K562 (cell line): ENCODE results near the gene GAB2. TPM values are rescaled to one million over a fixed set of nuclear protein-coding genes. Genes with fewer than 3 reads are reported as not detected.

Experiments
- EP300 ChIP-seq: IDR thresholded peaks from 2 replicates; pipeline ENCODE4 v1.6.1; 2012; ENCODE audit warnings: low read length, improper control_type of control experiment
- ESRRA ChIP-seq: fragments of 450-650 bp; IDR thresholded peaks from 2 replicates; pipeline ENCODE4 v1.6.1; 2014; ENCODE audit warnings: low read depth, mild to moderate bottlenecking, moderate library complexity, borderline replicate concordance
- HOMEZ ChIP-seq: fragments of 250-450 bp; sonication (Bioruptor Pico); IDR thresholded peaks from 2 replicates; pipeline ENCODE4 v1.4.0; 2020; ENCODE audit warnings: mild to moderate bottlenecking, moderate library complexity
- JUN ChIP-seq, 2 experiments: sonication (generic) in 1 of 2; formaldehyde crosslinking in 1 of 2; IDR thresholded peaks; 2 replicates each; pipeline versions ENCODE4 v1.6.1 to v1.8.0; 2012 to 2022; ENCODE audit warnings: borderline replicate concordance in 2 of 2, mild to moderate bottlenecking in 2 of 2, improper control_type of control experiment in 1 of 2, low read depth in 1 of 2, low read length in 1 of 2, missing genetic modification reagents in 1 of 2
- L3MBTL2 ChIP-seq: fragments of 450-650 bp; IDR thresholded peaks from 2 replicates; pipeline ENCODE4 v1.6.1; 2016; ENCODE audit warnings: mild to moderate bottlenecking, moderate library complexity
- MAZ ChIP-seq, 2 experiments: fragments of 450-650 bp in 1 of 2; sonication (generic) in 1 of 2; formaldehyde crosslinking; IDR thresholded peaks in 1 of 2; conservative IDR thresholded peaks in 1 of 2; 2 replicates each; pipeline versions ENCODE4 v1.4.0 to v1.5.0; 2020; ENCODE audit warnings: mild to moderate bottlenecking in 1 of 2, missing genetic modification reagents in 1 of 2
- NR4A1 ChIP-seq, 2 experiments: fragments of 250-450 bp in 1 of 2; fragments of 450-650 bp in 1 of 2; sonication (Bioruptor Pico) in 1 of 2; IDR thresholded peaks; 2 replicates each; pipeline versions ENCODE4 v1.4.0 to v1.6.1; 2016 to 2020; ENCODE audit warnings: mild to moderate bottlenecking in 2 of 2, missing compliant biosample characterization in 1 of 2, missing genetic modification characterization in 1 of 2, moderate library complexity in 1 of 2
- RBFOX2 ChIP-seq: fragments of 200-400 bp; formaldehyde crosslinking; IDR thresholded peaks from 2 replicates; pipeline ENCODE4 v1.6.1; 2017; ENCODE audit warnings: low read depth, mild to moderate bottlenecking, low read length, moderate library complexity
- SMARCA4 ChIP-seq: fragments of 450-650 bp; IDR thresholded peaks from 2 replicates; pipeline ENCODE4 v1.6.1; 2016
- SMARCE1 ChIP-seq: fragments of 450-650 bp; IDR thresholded peaks from 2 replicates; pipeline ENCODE4 v1.7.1; 2016; ENCODE audit warnings: mild to moderate bottlenecking
- SNRNP70 ChIP-seq: fragments of 200-400 bp; formaldehyde crosslinking; optimal IDR thresholded peaks from 2 replicates; pipeline ENCODE3; 2017; ENCODE audit warnings: low read depth, low read length
- TFAM ChIP-seq: fragments of 250-450 bp; sonication (Bioruptor Pico); conservative IDR thresholded peaks from 2 replicates; pipeline ENCODE4 v1.5.0; 2021; ENCODE audit warnings: mild to moderate bottlenecking, moderate library complexity
- U2AF1 ChIP-seq: fragments of 200-400 bp; formaldehyde crosslinking; optimal IDR thresholded peaks from 2 replicates; pipeline ENCODE3; 2017; ENCODE audit warnings: mild to moderate bottlenecking, low read depth, low read length, moderate library complexity
- ZFPM2 ChIP-seq: fragments of 250-450 bp; sonication (Bioruptor Pico); IDR thresholded peaks from 2 replicates; pipeline ENCODE4 v1.5.1; 2022; ENCODE audit warnings: mild to moderate bottlenecking
- ZNF175 ChIP-seq: fragments of 200-800 bp; sonication (Bioruptor generic); IDR thresholded peaks from 2 replicates; pipeline ENCODE4 v1.6.1; 2016; ENCODE audit warnings: low read depth, mild to moderate bottlenecking, missing genetic modification characterization, missing compliant biosample characterization
- ZNF318 ChIP-seq, 2 experiments: fragments of 450-650 bp; IDR thresholded peaks; 2 replicates each; pipeline ENCODE4 v1.6.1; 2016; ENCODE audit warnings: mild to moderate bottlenecking in 2 of 2, borderline replicate concordance in 1 of 2, low read depth in 1 of 2, moderate library complexity in 1 of 2
- polyA plus RNA-seq, 8 experiments: library from polyadenylated mRNA; depleted of rRNA in 4 of 8; stranded (reverse) in 5 of 8; unstranded in 3 of 8; fragments of >200 nt; fragmentation: Nextera tagmentation in 2 of 8; fragmentation: Illumina TruSeq in 1 of 8; extraction: Ambion mirVana in 2 of 8; extraction: Trizol in 1 of 8; gene quantifications; 2 replicates each; pipeline versions ENCODE4 v1.2.1 to v1.2.3, GENCODE V29; 2011 to 2014; ENCODE audit warnings: inconsistent platforms in 1 of 8, missing spikeins in 1 of 8
- total RNA-seq, 7 experiments: library from RNA; depleted of rRNA in 6 of 7; stranded (reverse); fragments of >200 nt in 6 of 7; fragmentation: Illumina TruSeq in 2 of 7; extraction: Trizol in 2 of 7; gene quantifications; 2 replicates each; pipeline versions ENCODE4 v1.2.1 to v1.2.3, GENCODE V29; 2011 to 2021; ENCODE audit warnings: low replicate concordance in 1 of 7

GAB2 gene
- total and polyA plus RNA-seq, 9 of the 15 experiments (the other 6 are each of a cell fraction or from before 2014, with no cell fraction given) = 2.3 to 35.2 (median 16.1) TPM

- no peak for TF ChIP-seq ZNF318 (IDR thresholded peaks at IDR 0.05; ENCODE audit: borderline replicate concordance in 1 of 2, low read depth in 1 of 2)
- TF ChIP-seq ZFPM2 (CRISPR knock-in tag) = no peak
- peak in 1 of 2 experiments; percentile 53; a peak in 1 of 4 replicates for TF ChIP-seq MAZ (CRISPR knock-in tag; conservative IDR thresholded peaks at IDR 0.05 in 1 of 2, IDR thresholded peaks at IDR 0.05 in 1 of 2)
- TF ChIP-seq JUN (IDR thresholded peaks at IDR 0.05; ENCODE audit: borderline replicate concordance, low read depth, low read length) = peak; percentile 51; the same call in 1 of the 2 replicates
- TF ChIP-seq JUN (CRISPR knock-in tag; IDR thresholded peaks at IDR 0.05; ENCODE audit: borderline replicate concordance) = no peak; the same call in 1 of the 2 replicates
- TF ChIP-seq HOMEZ = no peak
- TF ChIP-seq U2AF1 = no peak
- TF ChIP-seq NR4A1 (CRISPR knock-in tag; IDR thresholded peaks at IDR 0.05) = no peak
- peak; percentile 88 for TF ChIP-seq NR4A1 (tag; IDR thresholded peaks at IDR 0.05)
- TF ChIP-seq RBFOX2 = peak; percentile 52; the same call in 1 of the 2 replicates
- TF ChIP-seq EP300 = peak; percentile 74
- TF ChIP-seq L3MBTL2 = peak; percentile 83
- TF ChIP-seq SMARCA4 = peak; percentile 64; the same call in 1 of the 2 replicates
- peak; percentile 34; the same call in 1 of the 2 replicates for TF ChIP-seq ZNF175 (CRISPR knock-in tag)
- no peak for TF ChIP-seq SNRNP70
- peak; percentile 60; the same call in 1 of the 2 replicates for TF ChIP-seq ESRRA
- peak; percentile 34; the same call in 1 of the 2 replicates for TF ChIP-seq SMARCE1
- TF ChIP-seq TFAM = no peak
These were observed 63.0 kb downstream of the GAB2 start (continued) for GRCh38 chr11:78354408-78355308.
